Kasumi-1 (cell line): ENCODE data around the gene EVA1A.
"Not testable (repeated sequence)": the region's sequence is repeated elsewhere in the genome, so short reads cannot be mapped to it uniquely, and the experiment has no call there.

Source experiments
- DNase-seq, 2 experiments: peaks; one replicate each; lab custom pipeline; 2025; lab: John Stamatoyannopoulos, UW

EVA1A gene

DNA sequence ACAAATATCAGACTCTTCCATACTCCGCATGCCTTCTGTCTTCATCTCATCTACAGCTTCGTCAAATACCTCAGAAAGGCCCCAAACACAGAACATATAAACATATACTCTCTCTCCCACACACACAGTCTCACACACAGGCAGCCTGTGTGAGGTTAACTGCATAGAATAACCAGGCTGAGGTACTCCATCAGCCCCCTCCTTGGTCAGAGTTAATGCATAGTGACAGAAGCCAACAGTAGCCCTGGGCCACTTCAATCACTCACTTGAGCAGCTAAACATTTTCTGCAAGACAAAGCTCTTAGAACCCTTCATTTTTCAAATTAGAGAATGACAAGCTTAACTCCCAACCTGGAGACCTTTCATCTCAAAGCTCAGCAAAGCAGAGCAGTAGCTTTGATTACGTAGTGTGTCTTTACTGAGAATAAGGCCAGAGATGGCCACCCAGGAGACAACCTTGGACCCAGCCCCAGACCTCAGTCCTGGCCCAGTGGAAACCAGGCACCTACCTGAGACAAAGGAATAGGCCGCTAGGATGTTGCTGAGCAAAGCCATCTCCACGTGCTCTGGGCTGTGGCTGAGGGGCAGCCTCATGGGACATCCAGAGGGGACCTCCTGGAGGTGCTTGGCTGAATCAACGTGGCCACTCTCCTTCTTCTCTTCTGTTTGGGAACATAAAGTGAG, 43.0 kb downstream of the EVA1A start:
- no peak for DNase-seq

DNA sequence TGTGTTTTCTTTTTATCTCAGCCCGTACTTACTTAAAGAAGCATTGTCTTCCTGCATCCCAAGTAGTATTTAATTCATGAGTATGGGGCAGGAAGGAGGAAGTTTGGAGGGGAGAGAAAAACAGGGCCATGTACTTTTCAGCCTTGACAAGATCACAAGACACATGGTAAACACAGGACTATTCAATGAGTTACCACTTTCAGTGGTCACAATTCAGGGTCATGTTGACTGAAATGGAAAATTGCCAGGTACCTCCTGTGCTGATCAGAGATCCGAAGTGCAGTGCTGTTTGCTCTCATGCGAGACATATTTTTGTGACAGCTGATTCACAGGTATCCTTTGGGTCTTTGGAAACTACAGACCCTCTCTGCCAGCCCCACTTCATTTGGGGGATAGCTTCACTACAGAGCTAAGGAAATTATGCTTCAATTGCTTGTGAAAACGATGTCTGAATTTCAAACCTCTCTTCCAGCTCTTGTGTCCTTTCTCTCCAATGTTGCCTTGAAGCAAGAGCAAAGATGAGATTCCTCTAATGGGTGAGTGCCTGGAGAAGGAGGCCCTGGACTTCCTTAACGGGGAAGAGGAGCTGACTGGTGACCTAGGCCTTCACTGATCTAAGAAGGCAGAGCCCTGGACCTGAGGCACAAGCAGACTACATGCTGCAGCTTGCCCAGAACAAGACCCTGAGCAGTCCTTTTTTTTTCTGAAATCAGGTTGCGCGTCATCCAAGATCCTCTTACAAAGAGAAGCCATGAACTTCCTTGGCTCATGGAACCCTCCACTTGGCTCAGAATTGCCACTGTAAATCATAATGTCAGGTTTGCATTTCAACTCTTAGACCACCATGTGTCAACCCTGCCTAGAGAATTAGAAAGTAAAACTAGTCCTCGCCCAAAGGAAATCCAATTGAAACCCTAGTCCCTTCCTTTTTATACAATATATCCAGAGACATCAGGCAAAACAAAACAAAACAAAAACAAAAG, 44.1 kb downstream of the EVA1A start:
- DNase-seq, result no peak

DNA sequence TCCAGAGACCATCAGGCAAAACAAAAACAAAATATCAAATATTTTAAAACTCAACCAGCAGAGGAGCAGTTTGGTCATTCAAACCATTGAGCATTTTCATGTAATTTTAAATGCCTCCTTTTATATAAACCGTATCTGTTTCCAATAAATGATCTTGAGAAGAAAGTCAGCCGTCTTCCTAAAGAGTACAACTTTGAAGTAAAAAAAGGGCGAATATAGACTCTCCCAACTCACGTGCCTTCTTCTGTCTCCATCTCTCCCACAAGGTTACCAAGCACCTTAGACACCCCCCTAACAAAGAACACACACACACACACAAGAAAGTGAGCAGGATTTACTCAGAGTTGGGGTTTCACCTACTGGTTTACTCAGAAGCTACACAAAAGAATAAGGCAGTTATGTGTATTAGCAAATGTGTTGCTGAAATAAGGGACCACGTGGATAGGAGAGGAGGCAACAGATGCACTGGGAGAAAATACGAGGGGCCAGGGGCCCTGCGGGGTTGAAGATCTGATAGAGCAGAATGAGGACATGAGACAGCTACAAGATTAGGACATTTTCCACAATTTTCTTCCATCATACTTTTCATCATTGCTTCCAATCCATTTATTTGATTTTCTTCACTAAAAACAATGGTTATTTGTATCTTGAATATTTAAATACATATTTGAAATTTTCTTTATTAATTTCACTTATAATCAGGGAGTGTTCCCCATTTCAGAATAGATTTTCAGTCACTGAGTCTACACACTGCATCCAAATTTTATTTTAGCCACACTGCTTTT, 45.0 kb downstream of the EVA1A start:
- no peak for DNase-seq

DNA sequence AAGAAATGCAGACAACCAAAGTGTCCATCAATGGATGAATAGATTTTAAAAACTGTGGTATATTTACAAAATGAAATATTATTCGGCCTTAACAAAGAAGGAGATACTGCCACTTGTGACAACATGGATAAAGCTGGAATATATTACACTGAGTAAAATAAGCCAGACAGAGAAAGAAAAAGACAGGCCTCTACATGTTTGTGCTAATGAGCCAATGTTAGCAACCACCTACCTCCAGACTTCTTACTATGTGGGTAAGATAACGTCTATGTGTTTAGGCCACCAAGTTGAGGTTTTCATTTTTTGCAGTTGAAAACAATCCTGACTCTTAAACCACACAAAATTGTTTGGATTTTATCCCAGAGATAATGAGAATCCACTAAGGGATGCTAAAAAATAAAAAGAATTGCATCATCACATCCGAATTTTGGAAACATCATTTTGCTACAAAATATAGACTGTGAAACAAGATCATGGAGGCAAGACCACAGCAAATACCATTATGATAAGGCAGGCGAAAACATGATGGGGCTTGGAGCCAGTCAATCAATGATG, 47.0 kb downstream of the EVA1A start:
- no peak for DNase-seq

DNA sequence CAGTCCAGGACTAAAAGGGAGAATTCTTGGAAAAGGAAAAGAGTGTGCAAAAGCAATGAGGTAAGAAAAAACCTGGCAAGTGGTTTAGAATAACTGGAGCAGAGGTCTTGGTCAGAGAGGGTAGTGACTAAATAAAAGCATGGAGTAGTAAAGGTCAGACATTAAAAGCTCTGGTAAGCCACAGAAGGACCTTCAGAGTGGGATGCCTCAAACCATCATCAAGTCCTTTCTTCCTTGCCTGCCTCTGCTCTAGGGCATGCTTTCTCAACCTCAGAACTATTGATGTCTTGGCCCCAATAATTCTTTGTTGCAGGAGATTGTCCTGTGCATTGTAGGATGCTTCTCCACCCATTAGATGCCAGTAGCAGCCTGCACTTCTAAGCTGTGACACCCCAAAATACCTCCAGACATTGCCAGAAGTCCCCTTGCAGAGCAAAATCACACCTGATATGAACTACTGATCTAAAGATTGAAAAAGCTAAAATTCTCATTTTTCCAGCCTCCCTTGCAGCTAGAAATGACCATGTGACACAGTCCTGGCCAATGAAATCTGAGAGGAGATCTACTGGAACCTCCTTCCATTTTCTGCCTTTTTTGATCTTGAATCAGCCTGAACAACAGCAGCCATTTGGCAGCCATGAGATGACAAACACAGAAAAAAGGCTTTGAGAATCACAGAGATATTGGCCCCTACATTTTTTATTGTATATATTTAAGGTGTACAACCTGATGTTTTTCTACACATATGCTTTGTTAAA, 48.1 kb downstream of the EVA1A start:
- DNase-seq, result no peak

DNA sequence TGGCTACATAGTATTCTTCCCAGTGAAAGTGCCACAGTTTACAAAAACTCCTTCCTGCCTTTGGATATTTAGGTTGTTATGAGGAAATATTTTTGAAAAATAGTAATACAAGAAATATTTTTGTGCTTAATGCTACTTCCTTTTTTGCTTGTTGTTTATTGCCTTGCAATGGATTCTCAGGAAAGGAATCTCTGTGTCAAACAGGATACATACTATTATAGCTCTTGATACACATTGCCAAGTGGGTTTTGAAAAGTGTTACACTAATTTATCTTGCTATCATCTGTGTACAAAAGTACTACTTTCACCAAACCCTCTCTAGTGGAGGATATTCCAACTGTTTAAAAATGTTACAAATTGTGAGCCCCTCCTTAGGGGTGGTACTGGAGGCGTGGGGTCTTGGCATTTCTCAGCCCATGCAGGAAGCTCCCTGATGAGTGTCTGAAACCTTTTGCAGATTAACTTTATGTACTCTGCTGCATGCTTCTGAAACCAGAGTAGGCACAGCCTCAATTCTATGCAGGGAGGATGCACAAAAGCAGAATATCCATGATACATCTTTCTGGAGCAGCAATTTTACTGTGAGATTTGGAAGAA, 54.5 kb downstream of the EVA1A start:
- no peak for DNase-seq

DNA sequence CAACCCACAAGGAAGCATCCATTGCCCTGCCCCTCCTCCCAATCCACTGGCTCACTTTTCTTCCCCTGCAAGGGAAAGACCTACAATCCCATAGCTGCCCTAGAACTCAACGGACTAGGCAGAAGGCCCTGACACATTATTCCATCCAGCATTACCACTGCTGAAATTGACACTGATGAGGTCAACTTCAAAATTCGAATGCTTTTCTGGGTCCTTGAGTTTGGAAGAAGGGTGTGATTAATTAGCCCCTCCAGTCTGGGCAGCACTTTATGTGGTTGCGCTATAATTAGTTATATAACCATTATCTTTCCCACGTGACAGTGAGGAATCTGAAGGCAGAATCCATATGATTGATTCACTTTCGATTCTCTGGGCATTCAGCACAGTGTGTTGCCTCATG, 55.7 kb downstream of the EVA1A start:
- DNase-seq, result no peak

DNA sequence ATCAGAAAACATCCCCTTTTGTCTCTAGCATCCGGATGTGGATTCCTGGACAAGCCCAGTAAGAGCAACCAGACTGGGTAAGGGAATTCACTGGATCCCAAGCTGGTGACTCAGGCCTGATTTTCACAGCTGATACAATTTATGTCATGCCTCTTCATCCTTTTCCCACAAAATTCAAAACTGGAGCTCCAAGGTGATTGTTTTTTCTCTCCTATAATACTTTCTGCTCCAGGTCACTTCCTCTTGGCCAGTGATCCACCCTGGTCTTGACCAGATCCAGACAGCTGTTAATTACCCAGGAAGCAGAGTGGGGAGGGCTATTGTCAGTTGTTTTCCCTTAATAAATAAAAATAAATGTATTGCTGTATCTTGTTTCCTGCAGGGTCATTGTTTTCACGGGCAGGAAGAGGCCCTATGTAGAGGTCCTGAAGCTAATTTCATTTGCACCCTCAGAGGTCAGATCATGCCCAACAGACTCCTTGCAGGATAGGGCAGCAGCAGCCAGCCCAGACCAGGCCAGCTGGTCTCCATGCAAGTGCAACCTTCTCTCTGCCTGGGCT, 57.6 kb downstream of the EVA1A start:
- no peak for DNase-seq

DNA sequence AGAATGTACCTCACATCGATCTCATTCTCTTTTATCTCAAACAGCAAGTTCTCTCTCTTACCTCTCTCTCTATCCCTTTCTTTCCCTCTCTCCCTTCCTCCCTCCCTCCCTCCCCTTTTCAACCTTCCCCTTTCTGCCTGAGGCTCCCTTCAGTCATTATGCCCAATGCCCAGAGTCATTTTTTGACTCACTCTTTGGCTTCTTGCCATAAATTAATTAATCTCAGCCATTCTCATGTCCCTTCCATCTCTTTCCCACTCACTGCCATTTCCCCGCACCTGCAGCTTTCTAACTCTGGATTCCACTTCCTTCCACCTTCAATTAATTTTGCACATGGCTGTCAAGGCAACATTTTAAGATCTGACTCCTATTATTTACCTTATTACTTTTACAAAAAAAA, 60.1 kb downstream of the EVA1A start:
- no peak for DNase-seq

DNA sequence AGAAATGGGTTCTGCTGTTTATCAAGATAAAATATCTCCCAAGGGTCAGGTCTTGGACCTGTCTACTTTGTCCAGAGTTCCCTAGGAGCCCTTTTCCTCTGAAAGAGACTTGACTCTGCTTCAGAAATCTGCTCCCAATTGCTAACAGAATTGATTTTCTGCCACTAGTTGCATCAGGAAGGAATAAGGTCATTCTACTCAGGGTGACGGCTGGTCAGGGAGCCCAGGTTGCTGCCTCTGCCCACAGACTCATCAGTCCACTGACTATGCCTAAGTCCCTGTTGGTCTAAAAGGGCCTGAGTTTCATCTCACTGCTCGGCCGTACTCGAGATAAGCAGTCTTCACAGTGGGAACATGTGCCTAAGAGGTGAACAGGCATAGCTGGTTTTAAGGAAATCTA, 61.2 kb downstream of the EVA1A start:
- no peak for DNase-seq

DNA sequence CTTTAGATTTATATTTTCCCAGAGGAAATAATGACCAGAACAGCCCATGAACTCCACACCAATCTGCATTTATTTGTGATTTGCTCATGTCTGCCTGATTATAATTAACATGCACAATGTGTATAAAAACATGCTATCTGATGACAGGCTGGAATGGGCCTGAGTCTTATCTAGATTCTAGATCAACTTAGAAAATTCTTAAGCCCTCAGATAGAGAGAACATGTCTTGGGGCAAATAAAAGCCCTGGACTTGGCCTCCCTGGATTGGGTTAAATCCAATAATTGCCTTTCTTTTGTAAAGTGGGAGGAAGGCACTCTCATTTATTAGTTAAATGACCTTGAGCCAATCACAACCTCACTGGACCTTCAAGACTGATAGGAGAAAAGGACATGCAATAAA, 61.8 kb downstream of the EVA1A start:
- DNase-seq, result no peak

DNA sequence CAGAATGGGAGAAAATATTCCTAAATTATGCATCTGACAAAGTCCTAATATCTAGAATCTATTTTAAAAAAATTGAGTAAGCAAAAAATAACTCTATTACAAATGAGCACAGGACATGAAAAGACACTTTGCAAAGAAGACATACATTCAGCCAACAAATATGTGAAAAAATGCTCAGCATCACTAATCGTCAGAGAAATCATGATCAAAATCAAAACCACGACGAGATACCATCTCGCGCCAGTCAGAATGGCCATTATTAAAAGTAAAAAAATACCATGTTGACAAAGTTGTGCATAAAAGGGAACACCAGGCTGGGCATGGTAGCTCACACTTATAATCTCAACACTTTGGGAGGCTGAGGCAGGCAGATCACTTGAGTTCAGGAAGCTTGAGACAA, 63.5 kb downstream of the EVA1A start:
- DNase-seq, result no peak

DNA sequence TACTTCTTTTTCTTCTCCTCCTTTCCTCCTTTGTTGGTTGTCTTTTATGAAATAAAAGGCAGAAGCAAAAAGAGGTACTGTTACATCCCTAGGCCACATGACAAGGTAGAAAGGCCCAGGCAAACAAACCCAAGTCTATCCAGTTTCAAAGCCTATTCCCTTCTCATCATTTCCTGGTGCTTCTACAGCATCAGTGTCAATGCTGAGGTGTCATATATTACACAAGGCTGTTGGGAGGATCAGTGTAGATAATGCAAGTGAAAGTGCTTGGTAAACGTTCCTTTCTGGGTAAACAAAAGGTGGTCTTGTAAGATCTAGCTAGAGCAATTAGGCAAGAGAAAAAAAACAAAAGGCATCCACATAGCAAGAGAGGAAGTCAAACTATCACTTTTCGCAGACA, 64.9 kb downstream of the EVA1A start:
- DNase-seq, result no peak

DNA sequence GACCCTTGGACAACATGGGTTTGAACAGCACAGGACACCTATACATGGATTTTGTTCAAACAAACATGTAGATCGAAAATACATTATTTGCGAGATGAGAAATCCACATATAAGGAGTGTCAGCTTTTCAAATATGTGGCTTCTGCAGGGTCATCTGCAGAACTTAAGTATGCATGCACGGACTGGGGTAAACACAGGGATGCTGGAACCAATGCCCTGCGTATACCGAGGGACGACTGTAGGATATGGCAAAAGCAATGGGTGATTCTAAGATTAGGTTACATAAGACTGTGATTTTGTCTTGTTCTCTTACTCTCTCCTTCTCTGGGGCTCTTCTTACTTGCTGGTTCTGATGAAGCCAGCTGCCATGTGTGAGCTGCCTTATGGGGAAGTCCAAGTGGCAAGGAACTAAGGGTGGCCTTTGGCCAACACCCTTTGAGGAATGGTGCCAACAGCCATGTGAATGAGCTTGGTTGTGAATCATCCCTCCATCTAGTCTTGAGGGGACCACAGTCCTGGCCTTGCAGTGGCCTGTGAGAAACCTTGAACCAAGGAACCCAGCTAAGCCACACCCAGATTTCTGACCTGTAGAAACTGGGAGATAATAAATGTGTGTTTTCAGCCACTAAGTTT, 66.5 kb downstream of the EVA1A start:
- DNase-seq, result no peak

DNA sequence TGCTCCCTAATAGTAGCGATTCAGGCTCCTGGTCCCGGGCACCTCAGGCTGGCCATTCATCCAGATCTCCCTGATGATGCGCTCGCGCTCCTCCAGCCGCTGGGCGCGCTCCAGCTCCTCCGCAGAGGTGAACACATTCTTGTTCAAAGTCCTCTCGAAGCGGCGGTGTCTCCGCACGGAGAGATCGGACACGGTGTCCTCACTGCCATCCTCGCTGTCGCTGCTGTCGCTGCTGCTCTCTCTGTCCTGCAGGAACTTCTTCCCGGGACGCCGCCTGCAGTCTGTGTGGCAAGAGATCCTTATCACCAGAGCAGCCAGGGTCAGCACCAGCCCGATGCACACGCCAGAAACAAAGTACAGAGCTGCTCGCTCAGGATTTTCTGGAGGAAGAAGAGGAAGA, 67.5 kb downstream of the EVA1A start:
- DNase-seq, result no peak

DNA sequence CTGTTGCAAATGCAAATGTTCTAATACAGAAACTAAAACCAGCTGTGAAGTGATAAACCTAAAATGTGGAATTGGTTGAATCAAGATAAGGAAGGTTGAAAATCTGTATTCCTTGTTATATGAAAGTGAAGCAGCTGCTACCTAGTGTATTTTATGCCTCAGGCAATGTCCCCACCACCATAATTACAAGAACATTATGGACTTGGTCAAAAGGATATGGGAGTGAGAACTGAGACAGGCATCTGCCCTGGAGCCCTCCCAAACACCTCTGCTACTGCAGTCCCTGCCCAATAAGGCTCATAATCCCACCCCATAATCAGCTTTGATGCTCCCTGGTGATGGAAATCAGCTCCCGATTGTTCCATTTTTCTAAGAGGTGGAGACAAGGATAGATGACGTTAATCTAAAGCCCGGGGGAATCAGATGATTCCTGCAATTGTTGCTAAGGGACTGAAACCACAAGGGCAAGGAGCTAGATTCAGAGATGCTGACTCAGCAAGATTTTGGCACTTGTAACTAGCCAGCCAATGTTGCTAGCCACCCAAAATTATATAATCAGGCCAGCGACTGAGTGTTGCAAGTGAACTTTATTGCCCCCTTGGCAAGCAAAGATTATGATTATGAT, 69.5 kb downstream of the EVA1A start:
- DNase-seq, result no peak

DNA sequence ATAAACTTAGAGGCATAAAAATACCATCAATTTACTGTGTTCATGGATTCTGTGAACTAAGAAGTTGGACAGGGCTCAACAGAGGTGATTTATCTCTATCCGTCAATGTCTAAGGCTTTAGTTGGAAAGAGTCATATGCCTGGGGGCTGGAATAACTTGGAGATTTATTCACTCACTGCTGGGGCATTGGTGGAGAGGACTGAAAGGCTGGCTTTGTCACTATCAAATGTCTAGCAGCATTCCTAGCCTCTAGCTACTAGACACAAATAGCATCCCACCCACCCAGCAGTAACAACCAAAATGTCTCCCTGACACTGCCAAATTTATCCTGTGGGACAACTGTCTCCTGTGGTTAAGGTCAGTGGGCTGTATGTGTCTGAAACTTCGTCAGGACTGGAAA, 71.0 kb downstream of the EVA1A start:
- no peak for DNase-seq

DNA sequence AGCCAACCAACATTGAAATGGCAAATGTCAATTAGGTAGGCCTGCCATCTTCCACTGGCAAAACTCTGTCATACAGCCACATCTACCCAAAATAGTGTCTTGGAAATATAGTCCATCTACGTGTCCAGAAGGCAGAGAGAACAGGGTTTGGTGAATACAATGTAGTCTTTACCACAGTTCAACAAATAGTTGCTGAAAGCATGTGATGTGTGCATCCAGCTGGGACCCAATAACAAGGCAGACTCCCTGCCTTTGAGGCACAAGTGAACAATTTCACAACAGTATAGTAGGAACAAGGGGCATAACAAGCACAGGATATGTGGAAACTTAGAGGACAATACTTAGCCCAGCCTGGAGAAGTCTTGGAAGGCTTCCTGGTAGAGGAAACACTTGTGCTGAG, 72.6 kb downstream of the EVA1A start:
- DNase-seq, result no peak

DNA sequence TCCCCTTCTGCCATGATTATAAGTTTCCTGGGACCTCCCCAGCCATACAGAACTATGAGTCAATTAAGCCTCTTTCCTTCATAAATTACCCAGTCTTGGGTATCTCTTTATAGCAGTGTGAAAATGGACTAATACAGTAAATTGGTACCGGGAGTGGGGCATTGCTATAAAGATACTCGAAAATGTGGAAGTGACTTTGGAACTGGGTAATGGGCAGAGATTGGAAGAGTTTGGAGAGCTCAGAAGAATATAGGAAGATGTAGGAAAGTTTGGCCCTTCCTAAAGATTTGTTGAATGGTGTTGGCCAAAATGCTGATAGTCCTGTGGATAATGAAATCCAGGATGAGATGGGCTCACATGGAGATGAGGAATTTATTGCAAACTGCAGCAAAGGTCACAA, 74.0 kb downstream of the EVA1A start:
- not testable (repeated sequence) for DNase-seq

DNA sequence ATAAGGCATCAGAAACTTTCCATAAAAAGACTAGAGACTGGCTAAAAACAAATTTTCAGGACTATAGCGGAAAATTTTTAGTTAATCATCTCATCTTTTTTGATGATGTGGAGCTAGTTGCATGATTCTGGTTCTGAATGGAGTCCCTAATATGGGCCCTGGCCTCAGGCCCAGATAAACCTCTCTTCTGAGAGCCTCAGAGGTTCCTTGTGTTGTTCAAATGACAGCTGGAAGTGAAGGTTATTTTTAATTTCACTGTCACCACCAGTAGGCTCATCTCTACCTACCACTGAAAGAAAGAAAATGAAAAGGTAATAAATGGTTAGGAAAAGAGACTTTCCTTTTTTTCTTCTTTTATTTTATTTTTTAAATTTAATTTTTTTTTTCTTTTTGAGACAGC, 75.9 kb downstream of the EVA1A start:
- no peak for DNase-seq
